ENCODE data around the gene CHCHD6.

GRCh38 chr3:127002195-127003174 is 298.4 kb downstream of the CHCHD6 start:
- TF ChIP-seq GATA2 (IDR thresholded peaks at IDR 0.05; ENCODE audit: low read depth, low read length) (no peak), GATA3 (IDR thresholded peaks at IDR 0.05; ENCODE audit: low read depth, low read length) (no peak)
